HG03159 (cell line): ENCODE measurements around the gene GNAT3.

Experiments used
- ATAC-seq: cut with Tn5 transposase; IDR thresholded peaks from one replicate; pipeline ENCODE4 v1.9.1; 2021; ENCODE audit warnings: mild to moderate bottlenecking, moderate library complexity; ENCODE audit not compliant: unreplicated experiment

GNAT3 gene

GRCh38 chr7:80467069-80467468, 44.8 kb downstream of the GNAT3 start:
- no peak for ATAC-seq

GRCh38 chr7:80466636-80467035, 45.2 kb downstream of the GNAT3 start:
- ATAC-seq: no peak

GRCh38 chr7:80464211-80464610, 47.7 kb downstream of the GNAT3 start:
- no peak for ATAC-seq

GRCh38 chr7:80463272-80463920, 48.5 kb downstream of the GNAT3 start:
- no peak for ATAC-seq

GRCh38 chr7:80460857-80461256, 51.0 kb downstream of the GNAT3 start:
- ATAC-seq: no peak

GRCh38 chr7:80459776-80460510, 51.9 kb downstream of the GNAT3 start:
- ATAC-seq: no peak

- ATAC-seq: no peak
Measured at GRCh38 chr7:80458822-80459725, 52.8 kb downstream of the GNAT3 start.

- ATAC-seq: no peak
Measured at GRCh38 chr7:80453699-80454340, 58.0 kb downstream of the GNAT3 start.

- no peak for ATAC-seq
Measured at GRCh38 chr7:80450621-80451308, 61.1 kb downstream of the GNAT3 start.

GRCh38 chr7:80449836-80450235, 62.0 kb downstream of the GNAT3 start:
- ATAC-seq: no peak

GRCh38 chr7:80445351-80445750, 66.5 kb downstream of the GNAT3 start:
- ATAC-seq: no peak

GRCh38 chr7:80444811-80445210, 67.1 kb downstream of the GNAT3 start:
- no peak for ATAC-seq

- no peak for ATAC-seq
Measured at GRCh38 chr7:80443325-80443724, 68.5 kb downstream of the GNAT3 start.

- ATAC-seq: no peak
Measured at GRCh38 chr7:80440883-80441282, 71.0 kb downstream of the GNAT3 start.

GRCh38 chr7:80439894-80440821, 71.7 kb downstream of the GNAT3 start:
- ATAC-seq: no peak

GRCh38 chr7:80435521-80435920, 76.3 kb downstream of the GNAT3 start:
- ATAC-seq: no peak

- no peak for ATAC-seq
Measured at GRCh38 chr7:80434047-80434446, 77.8 kb downstream of the GNAT3 start.

- no peak for ATAC-seq
Measured at GRCh38 chr7:80432166-80432565, 79.7 kb downstream of the GNAT3 start.

GRCh38 chr7:80429181-80429580, 82.7 kb downstream of the GNAT3 start:
- ATAC-seq: no peak
